NCI-H524 treated with DMSO at 0.1 percent for 48 hours (cell line): ENCODE data around the gene DTNBP1.

Source experiments
- DNase-seq: peaks from one replicate; lab custom pipeline; 2025; lab: John Stamatoyannopoulos, UW

DTNBP1 gene

DNA sequence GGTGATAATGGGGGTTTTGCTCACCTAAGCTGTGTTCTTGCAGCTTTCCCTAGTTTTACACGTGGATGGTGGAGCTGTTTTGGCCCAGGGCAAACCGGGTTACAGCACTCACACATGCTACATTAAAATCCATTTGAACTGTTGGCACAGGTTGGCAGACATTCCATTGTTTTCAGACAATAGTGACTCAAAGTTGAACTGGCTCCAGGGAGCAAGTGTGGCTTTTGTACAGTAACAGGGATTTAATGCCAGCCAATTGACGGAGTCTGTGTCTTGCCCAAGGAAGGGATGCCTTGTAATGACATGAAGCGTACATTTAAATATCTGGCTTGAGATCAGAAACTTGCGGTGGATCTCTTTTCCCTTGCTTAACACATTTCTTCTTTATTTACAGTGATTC is 183.1 kb downstream of the DTNBP1 start:
- DNase-seq, result no peak

DNA sequence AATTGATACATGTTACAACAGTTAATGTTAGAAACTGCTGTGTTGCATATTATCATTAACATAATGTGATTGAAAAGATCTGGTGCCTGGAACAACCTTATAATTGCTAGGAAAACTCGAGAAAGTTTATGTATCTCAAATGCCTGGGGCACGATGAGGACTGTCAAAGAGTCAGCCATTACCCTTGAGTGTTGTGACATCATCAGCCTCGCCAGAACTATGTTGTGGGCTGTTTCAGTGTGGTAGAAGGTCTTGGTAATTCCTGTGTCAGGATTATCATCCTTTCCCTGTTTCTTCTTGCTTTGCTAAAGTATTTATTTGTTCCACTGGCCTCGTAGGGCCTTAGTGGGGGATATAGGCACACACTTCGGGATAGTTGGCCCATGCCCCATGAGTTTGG is 185.1 kb downstream of the DTNBP1 start:
- no peak for DNase-seq

GRCh38 chr6:15476631-15477380 is 186.0 kb downstream of the DTNBP1 start:
- DNase-seq, result no peak

DNA sequence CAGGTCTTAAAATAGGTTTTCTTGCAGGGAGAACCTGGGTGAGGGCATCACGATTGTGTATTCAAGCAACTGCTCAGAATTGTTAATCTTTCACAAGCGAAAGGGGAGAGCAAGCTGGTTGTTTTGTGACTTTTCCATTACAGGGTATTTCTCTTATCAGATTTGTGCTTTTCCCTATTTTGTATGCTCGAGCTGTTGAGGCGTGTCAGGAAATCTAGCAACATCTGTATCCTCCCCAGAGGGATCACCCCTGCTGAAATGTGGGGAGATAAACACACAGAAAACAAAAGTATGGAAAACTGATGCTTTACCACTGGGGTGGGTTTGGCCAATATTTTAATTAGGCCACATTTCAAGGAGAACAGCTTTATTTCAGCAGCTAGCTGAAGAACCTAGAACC is 187.0 kb downstream of the DTNBP1 start:
- no peak for DNase-seq

DNA sequence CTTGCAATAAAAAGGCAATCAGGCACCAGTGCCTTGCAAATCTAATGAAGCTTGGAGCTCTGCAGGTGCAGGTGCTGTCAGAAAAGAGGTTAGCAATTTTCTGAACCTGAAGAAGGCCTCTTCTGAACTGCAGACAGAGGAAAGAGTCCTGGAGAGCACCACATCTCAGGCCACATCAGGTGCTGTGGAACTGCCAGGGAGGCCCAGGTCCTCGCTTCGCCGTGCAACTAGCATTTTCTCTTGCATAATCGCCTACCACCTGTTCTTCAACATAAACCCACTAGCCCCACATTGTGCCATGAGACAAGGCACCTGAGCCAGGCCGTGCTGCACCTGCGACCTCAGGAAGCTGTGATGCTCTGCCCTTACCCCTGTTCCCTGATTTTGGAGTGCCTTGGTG is 187.6 kb downstream of the DTNBP1 start:
- DNase-seq, result no peak

- no peak for DNase-seq
Measured at GRCh38 chr6:15474196-15474595, 188.6 kb downstream of the DTNBP1 start.

DNA sequence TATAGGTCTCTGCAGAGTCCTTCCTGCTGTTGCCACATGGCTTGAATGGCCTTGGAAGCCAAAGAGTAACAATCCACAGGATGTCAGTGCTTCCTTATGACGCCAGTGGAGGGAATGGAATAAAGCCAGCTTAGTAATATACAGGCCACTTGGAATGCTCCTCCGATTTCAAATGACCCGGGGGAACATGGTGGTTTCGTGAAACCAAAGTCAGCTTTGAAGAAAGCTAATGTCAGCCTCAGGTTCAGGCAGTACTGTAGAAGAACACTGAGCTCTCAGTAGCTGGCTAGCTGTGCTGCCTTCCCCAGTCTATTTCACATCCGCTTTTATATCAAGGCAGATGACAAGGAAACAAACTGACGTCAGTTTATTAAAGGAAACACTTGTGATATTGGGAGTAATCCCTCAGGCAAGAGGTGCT is 189.1 kb downstream of the DTNBP1 start:
- DNase-seq, result no peak

DNA sequence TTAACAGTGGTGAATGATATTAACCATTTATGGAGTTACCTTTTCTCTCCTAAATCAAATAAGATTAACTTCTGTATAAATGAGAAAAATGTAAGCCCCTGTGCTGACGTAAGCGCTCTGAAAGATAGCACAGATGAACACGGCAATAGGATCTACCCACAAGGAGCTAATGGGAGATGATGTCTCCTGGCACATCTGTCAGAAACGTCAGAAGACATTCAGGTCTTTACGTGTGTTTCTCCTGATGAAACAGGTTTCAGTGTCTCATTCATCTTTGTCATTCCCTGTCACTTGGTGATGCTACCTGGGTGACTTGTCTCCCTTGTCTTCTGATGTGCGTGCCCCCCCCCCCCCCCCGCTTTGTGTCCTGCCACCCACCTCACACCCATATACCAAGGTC is 189.7 kb downstream of the DTNBP1 start:
- DNase-seq, result no peak
